Neural cell (in vitro differentiated cells): ENCODE results near the gene PLCB1. TPM values are rescaled to one million over a fixed set of nuclear protein-coding genes. Genes with fewer than 3 reads are reported as not detected.

Experiments
- H2AFZ ChIP-seq: fragments of 200-600, 300-800 bp; sonication (generic), shearing (Covaris generic); 2 replicates; pipeline ENCODE4 v1.6.0; 2014; ENCODE audit warnings: low read depth, mild to moderate bottlenecking, antibody characterized with exemption, low read length, moderate library complexity
- H3F3A ChIP-seq: fragments of 200-600 bp; shearing (Covaris generic); 2 replicates; pipeline ENCODE4 v1.6.1; 2016; ENCODE audit warnings: mild to moderate bottlenecking, moderate library complexity, mixed read lengths, antibody characterized with exemption, low read length; ENCODE audit not compliant: insufficient read depth, poor library complexity, severe bottlenecking
- H3K27ac ChIP-seq: fragments of 200-600, 300-800 bp; sonication (generic), shearing (Covaris generic); 2 replicates; pipeline ENCODE4 v1.5.1; 2014; ENCODE audit warnings: mild to moderate bottlenecking, low read length, moderate library complexity
- H3K27me3 ChIP-seq: fragments of 300-800, 200-600 bp; sonication (generic), shearing (Covaris generic); 2 replicates; pipeline ENCODE4 v1.6.0; 2014; ENCODE audit warnings: mild to moderate bottlenecking, low read depth, low read length, moderate library complexity; ENCODE audit not compliant: insufficient read depth
- H3K36me3 ChIP-seq: fragments of 300-800, 200-600 bp; sonication (generic), shearing (Covaris generic); 2 replicates; pipeline ENCODE4 v1.5.1; 2014; ENCODE audit warnings: mild to moderate bottlenecking, antibody characterized with exemption, low read length, moderate library complexity; ENCODE audit not compliant: insufficient read depth
- H3K4me2 ChIP-seq: fragments of 300-800, 200-600 bp; sonication (generic), shearing (Covaris generic); 2 replicates; pipeline ENCODE4 v1.6.0; 2014; ENCODE audit warnings: mild to moderate bottlenecking, low read length
- H3K4me3 ChIP-seq: fragments of 300-800, 200-600 bp; sonication (generic), shearing (Covaris generic); 2 replicates; pipeline ENCODE4 v1.5.1; 2014; ENCODE audit warnings: mild to moderate bottlenecking, low read length, moderate library complexity
- H3K79me2 ChIP-seq: fragments of 200-600 bp; shearing (Covaris generic); replicated peaks from 2 replicates; pipeline ENCODE4 v1.6.0; 2014; ENCODE audit warnings: mild to moderate bottlenecking, low read length, moderate library complexity; ENCODE audit not compliant: insufficient read depth
- H3K9ac ChIP-seq: fragments of 300-800, 200-600 bp; sonication (generic), shearing (Covaris generic); 2 replicates; pipeline ENCODE4 v1.6.1; 2016; ENCODE audit warnings: mild to moderate bottlenecking, low read length, mixed read lengths
- H3K9me2 ChIP-seq: fragments of 200-600 bp; shearing (Covaris generic); 2 replicates; pipeline ENCODE4 v1.6.1; 2016; ENCODE audit warnings: mild to moderate bottlenecking, low read length, mixed read lengths; ENCODE audit not compliant: insufficient read depth
- H3K9me3 ChIP-seq: fragments of 200-600, 300-800 bp; sonication (generic), shearing (Covaris generic); 2 replicates; pipeline ENCODE4 v1.6.1; 2016; ENCODE audit warnings: mild to moderate bottlenecking, mixed run types, low read length, moderate library complexity, mixed read lengths
- H4K20me1 ChIP-seq: fragments of 200-600 bp; shearing (Covaris generic); 2 replicates; pipeline ENCODE4 v1.6.1; 2016; ENCODE audit warnings: mild to moderate bottlenecking, mixed run types; ENCODE audit not compliant: insufficient read depth
- CTCF ChIP-seq: fragments of 450-650 bp; IDR thresholded peaks from 2 replicates; pipeline ENCODE4 v1.5.1; 2014; ENCODE audit warnings: antibody characterized with exemption, mild to moderate bottlenecking, moderate library complexity; ENCODE audit not compliant: poor library complexity, severe bottlenecking
- EP300 ChIP-seq: fragments of 450-650 bp; conservative IDR thresholded peaks from 2 replicates; pipeline ENCODE4 v1.6.1; 2014; ENCODE audit warnings: antibody characterized with exemption, mild to moderate bottlenecking, moderate library complexity; ENCODE audit not compliant: poor library complexity, severe bottlenecking
- EZH2 ChIP-seq: fragments of 200-600, 300-800 bp; shearing (Covaris generic), sonication (generic); IDR thresholded peaks from 2 replicates; pipeline ENCODE4 v1.6.1; 2014; ENCODE audit warnings: antibody characterized with exemption, low read length, borderline replicate concordance, mild to moderate bottlenecking; ENCODE audit not compliant: insufficient read depth, poor library complexity, severe bottlenecking
- MXI1 ChIP-seq: fragments of 450-650 bp; conservative IDR thresholded peaks from 2 replicates; pipeline ENCODE4 v1.6.1; 2014; ENCODE audit warnings: antibody characterized with exemption, mild to moderate bottlenecking; ENCODE audit not compliant: poor library complexity, severe bottlenecking
- POLR2AphosphoS5 ChIP-seq: IDR thresholded peaks from 2 replicates; pipeline ENCODE4 v1.6.1; 2012
- RAD21 ChIP-seq: fragments of 450-650 bp; conservative IDR thresholded peaks from 2 replicates; pipeline ENCODE4 v1.6.1; 2014; ENCODE audit warnings: antibody characterized with exemption, mild to moderate bottlenecking, moderate library complexity
- REST ChIP-seq: IDR thresholded peaks from 2 replicates; pipeline ENCODE4 v1.6.1; 2012; ENCODE audit warnings: borderline replicate concordance
- SMC3 ChIP-seq: fragments of 450-650 bp; conservative IDR thresholded peaks from 2 replicates; pipeline ENCODE4 v1.6.1; 2014; ENCODE audit warnings: antibody characterized with exemption, mild to moderate bottlenecking, moderate library complexity; ENCODE audit not compliant: poor library complexity
- TAF1 ChIP-seq: IDR thresholded peaks from 2 replicates; pipeline ENCODE4 v1.6.1; 2012; ENCODE audit warnings: low read depth
- polyA plus RNA-seq: library from polyadenylated mRNA; depleted of rRNA; stranded (reverse); fragments of >200 nt; gene quantifications from 2 replicates; pipeline ENCODE4 v1.2.3, GENCODE V29; 2014

PLCB1 gene
- polyA plus RNA-seq, 1 donor from 2014 or later: 11.4 TPM

DNA sequence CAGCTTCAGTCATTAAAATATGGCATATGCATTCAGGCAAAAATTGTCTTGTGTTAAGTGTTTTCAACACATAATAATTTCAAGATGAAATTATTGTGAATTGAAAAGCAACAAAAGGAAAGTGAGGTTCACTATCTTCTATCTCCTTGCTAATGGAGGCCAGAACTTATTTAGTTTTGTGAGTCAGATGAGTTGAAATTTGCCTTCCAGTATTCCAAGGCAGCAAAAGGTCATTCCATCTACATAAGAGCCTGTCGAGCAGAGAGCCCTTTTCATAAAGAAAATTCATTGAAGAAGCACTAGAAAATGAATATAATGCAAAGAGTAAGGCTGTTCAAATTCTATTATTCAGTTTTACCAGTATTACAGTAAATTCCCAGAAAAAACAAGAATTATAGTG is 274.3 kb downstream of the PLCB1 start:
- Histone ChIP-seq H3K9ac (no peak overlapping the region), H3K36me3 (no peaks in the 10 kb centered on the region), H3K79me2 (no peaks in the 10 kb centered on the region), H3K27me3 (no peaks in the 10 kb centered on the region), H2AFZ (no peak overlapping the region), H3K9me2 (no peaks in the 10 kb centered on the region), H3K4me3 (no peak overlapping the region), H3K27ac (no peak overlapping the region), H3K4me2 (no peak overlapping the region), H4K20me1 (no peaks in the 10 kb centered on the region), H3F3A (no peaks in the 10 kb centered on the region), H3K9me3 (no peaks in the 10 kb centered on the region)
- TF ChIP-seq REST (no peak), SMC3 (no peak), RAD21 (no peak), EZH2 (no peak), TAF1 (no peak), EP300 (no peak), CTCF (no peak), POLR2AphosphoS5 (no peak), MXI1 (no peak)

- H3K27ac ChIP-seq: no peak overlapping the region
- TF ChIP-seq SMC3 (no peak), TAF1 (no peak), POLR2AphosphoS5 (no peak), MXI1 (no peak), EZH2 (no peak), RAD21 (no peak), REST (no peak)
- no peaks in the 10 kb centered on the region for H3K27me3 ChIP-seq
- H3K79me2 ChIP-seq: no peaks in the 10 kb centered on the region
- no peaks in the 10 kb centered on the region for H3K9me3 ChIP-seq
- H3K9ac ChIP-seq: no peak overlapping the region
- no peaks in the 10 kb centered on the region for H4K20me1 ChIP-seq
- no peaks in the 10 kb centered on the region for H3K36me3 ChIP-seq
- H2AFZ ChIP-seq: no peak overlapping the region
- no peak overlapping the region for H3K4me2 ChIP-seq
- no peak overlapping the region for H3K4me3 ChIP-seq
- H3F3A ChIP-seq: no peaks in the 10 kb centered on the region
- H3K9me2 ChIP-seq: no peaks in the 10 kb centered on the region
Measured at GRCh38 chr20:8408587-8409307, 276.7 kb downstream of the PLCB1 start.
